PC-3 (cell line): ENCODE results near the gene ADCY10. TPM values are rescaled to one million over a fixed set of nuclear protein-coding genes. Genes with fewer than 3 reads are reported as not detected.

Experiments used
- ATAC-seq: fragments of 200-7000 bp; cut with Tn5 transposase; 2 replicates; pipeline ENCODE4 v1.9.1; 2020; ENCODE audit warnings: mild to moderate bottlenecking, moderate library complexity
- BruUV-seq: library from RNA; stranded (reverse); fragments of 400-500 nt; replicated peaks from 2 replicates; lab custom pipeline; 2021; lab: Mats Ljungman, UMichigan
- CTCF ChIA-PET: fragments of 300-600 bp; sonication (Branson Sonifier 250); formaldehyde crosslinking; loops from one replicate; lab custom pipeline; 2022; ENCODE audit warnings: antibody characterized with exemption; lab: Charles Lee
- POLR2A ChIA-PET: fragments of 300-600 bp; sonication (Branson Sonifier 250); formaldehyde crosslinking; loops from one replicate; lab custom pipeline; 2022; ENCODE audit warnings: antibody characterized with exemption; ENCODE audit not compliant: unreplicated experiment; lab: Charles Lee
- DNase-seq: peaks from one replicate; pipeline ENCODE4 v3.0.0-alpha.2; 2015
- H2AFZ ChIP-seq: fragments of 300-600 bp; sonication (generic); 2 replicates; pipeline ENCODE4 v1.6.0; 2016; ENCODE audit warnings: antibody characterized with exemption, low read length
- H3F3A ChIP-seq: fragments of 300-600 bp; sonication (generic); one replicate; pipeline ENCODE4 v1.6.0; 2017; ENCODE audit warnings: antibody characterized with exemption, low read length, control low read depth, mild to moderate bottlenecking; ENCODE audit not compliant: unreplicated experiment
- H3K27ac ChIP-seq: fragments of 300-600 bp; sonication (generic); 2 replicates; pipeline ENCODE4 v1.5.1; 2016; ENCODE audit warnings: mild to moderate bottlenecking, low read length
- H3K27me3 ChIP-seq: fragments of 300-600 bp; sonication (generic); 2 replicates; pipeline ENCODE4 v1.6.1; 2016; ENCODE audit warnings: low read length, mixed read lengths
- H3K36me3 ChIP-seq: fragments of 300-600 bp; sonication (generic); 2 replicates; pipeline ENCODE4 v1.6.1; 2016; ENCODE audit warnings: low read depth, mixed run types, low read length, mixed read lengths
- H3K4me1 ChIP-seq: fragments of 300-600 bp; sonication (generic); 2 replicates; pipeline ENCODE4 v1.5.1; 2016; ENCODE audit warnings: low read length; ENCODE audit not compliant: insufficient read depth
- H3K4me2 ChIP-seq: fragments of 300-600 bp; sonication (generic); 2 replicates; pipeline ENCODE4 v1.6.0; 2016; ENCODE audit warnings: low read length
- H3K4me3 ChIP-seq: fragments of 300-600 bp; sonication (generic); 2 replicates; pipeline ENCODE4 v1.5.1; 2016; ENCODE audit warnings: mild to moderate bottlenecking, low read length, mixed read lengths
- H3K79me2 ChIP-seq: fragments of 300-600 bp; sonication (generic); 2 replicates; pipeline ENCODE4 v1.6.1; 2017; ENCODE audit warnings: low read length, mixed read lengths
- H3K9ac ChIP-seq: fragments of 300-600 bp; sonication (generic); 2 replicates; pipeline ENCODE4 v1.6.0; 2016; ENCODE audit warnings: mild to moderate bottlenecking, low read length
- H3K9me2 ChIP-seq: fragments of 300-600 bp; sonication (generic); replicated peaks from 2 replicates; pipeline ENCODE4 v1.6.1; 2016; ENCODE audit warnings: mixed run types, low read length, mixed read lengths
- H3K9me3 ChIP-seq: fragments of 300-600 bp; sonication (generic); 2 replicates; pipeline ENCODE4 v1.6.1; 2016; ENCODE audit warnings: low read length, mixed read lengths
- H4K20me1 ChIP-seq: fragments of 300-600 bp; sonication (generic); 2 replicates; pipeline ENCODE4 v1.6.1; 2016; ENCODE audit warnings: low read length, mixed read lengths
- EZH2 ChIP-seq: fragments of 300-600 bp; sonication (generic); IDR thresholded peaks from one replicate; pipeline ENCODE4 v1.6.1; 2017; ENCODE audit warnings: antibody characterized with exemption, mild to moderate bottlenecking, low read length; ENCODE audit not compliant: unreplicated experiment
- EZH2phosphoT487 ChIP-seq: fragments of 300-600 bp; sonication (generic); IDR thresholded peaks from 2 replicates; pipeline ENCODE4 v1.6.1; 2018; ENCODE audit warnings: mild to moderate bottlenecking, antibody characterized with exemption, low read length, borderline replicate concordance
- intact Hi-C: fragments of 100-400 bp; cut with micrococcal nuclease; formaldehyde crosslinking; loops from 2 replicates; pipeline ENCODE4 v1.9.0; 2023
- total RNA-seq: library from RNA; depleted of rRNA; stranded (reverse); fragments of >200 nt; gene quantifications from 2 replicates; pipeline ENCODE4 v1.2.3, GENCODE V29; 2014
- TF ChIP-seq, protein P1 (sequence below): fragments of 300-600 bp; sonication (generic); conservative IDR thresholded peaks from 2 replicates; pipeline ENCODE4 v1.5.1; 2017; ENCODE audit warnings: antibody characterized with exemption, low read depth, mild to moderate bottlenecking, low read length

The ADCY10 gene
- total RNA-seq, 1 experiment from 2014 or later, result not detected

DNA sequence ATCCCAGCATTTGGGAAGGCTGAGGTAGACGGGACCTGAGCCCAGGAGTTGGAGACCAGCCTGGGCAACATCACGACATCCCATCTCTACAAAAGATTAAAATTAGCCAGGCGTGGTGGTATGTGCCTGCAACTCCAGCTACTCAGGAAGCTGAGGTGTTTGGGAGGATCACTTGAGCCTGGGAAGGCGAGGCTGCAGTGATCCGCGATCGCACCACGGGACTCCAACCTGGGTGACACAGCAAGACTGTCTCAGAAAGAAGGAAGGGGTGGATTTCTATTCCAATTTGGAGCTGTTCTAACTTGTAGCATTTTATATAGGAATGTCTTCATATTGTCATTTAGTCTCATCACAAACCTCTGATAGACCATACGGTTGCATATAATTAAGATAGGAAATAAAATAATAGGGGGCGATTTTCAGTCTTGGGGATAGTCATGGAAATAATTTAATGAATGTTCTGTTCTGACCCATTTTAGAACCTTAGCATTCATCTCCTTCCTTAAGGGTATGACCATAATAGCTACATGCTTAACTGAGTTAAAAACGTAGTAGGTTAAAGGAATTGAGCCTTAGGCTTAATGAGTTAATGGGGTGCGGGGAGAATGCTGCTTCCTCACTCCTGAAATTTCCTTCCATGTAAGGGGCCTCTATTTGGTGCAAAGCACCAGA is 93.1 kb downstream of the ADCY10 start:
- TF ChIP-seq, protein P1, sequence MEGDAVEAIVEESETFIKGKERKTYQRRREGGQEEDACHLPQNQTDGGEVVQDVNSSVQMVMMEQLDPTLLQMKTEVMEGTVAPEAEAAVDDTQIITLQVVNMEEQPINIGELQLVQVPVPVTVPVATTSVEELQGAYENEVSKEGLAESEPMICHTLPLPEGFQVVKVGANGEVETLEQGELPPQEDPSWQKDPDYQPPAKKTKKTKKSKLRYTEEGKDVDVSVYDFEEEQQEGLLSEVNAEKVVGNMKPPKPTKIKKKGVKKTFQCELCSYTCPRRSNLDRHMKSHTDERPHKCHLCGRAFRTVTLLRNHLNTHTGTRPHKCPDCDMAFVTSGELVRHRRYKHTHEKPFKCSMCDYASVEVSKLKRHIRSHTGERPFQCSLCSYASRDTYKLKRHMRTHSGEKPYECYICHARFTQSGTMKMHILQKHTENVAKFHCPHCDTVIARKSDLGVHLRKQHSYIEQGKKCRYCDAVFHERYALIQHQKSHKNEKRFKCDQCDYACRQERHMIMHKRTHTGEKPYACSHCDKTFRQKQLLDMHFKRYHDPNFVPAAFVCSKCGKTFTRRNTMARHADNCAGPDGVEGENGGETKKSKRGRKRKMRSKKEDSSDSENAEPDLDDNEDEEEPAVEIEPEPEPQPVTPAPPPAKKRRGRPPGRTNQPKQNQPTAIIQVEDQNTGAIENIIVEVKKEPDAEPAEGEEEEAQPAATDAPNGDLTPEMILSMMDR, result no peak
- TF ChIP-seq EZH2phosphoT487 (no peak), EZH2 (no peak)
- BruUV-seq, result TSS peak; percentile 35
- ChIA-PET CTCF (no interaction called here), POLR2A (interaction anchor here (0.8 to 1.7 kb wide), 2 partner anchors 115 to 188 kb away, joined by 3 to 7 read pairs; partner anchors contain the start of gene DCAF6)
- Histone ChIP-seq H4K20me1 (no peaks in the 10 kb centered on the region), H3K4me2 (peak overlapping the region; percentile 82), H3K9me3 (no peaks in the 10 kb centered on the region), H3K36me3 (no peaks in the 10 kb centered on the region), H3K4me1 (peaks cover 11% of the 10 kb centered on the region), H3K79me2 (no peaks in the 10 kb centered on the region), H3K9me2 (no peaks in the 10 kb centered on the region), H2AFZ (peak overlapping the region; percentile 76), H3K27me3 (no peaks in the 10 kb centered on the region), H3F3A (peaks cover 6% of the 10 kb centered on the region), H3K4me3 (peak overlapping the region; percentile 56), H3K9ac (peak overlapping the region; percentile 37), H3K27ac (peak overlapping the region; percentile 83)
- ATAC-seq, result peak; percentile 5; the same call in 1 of the 2 replicates
- DNase-seq, result no peak
- intact Hi-C loops, result loop anchor here (5.0 kb wide), 1 partner anchor 81 kb away; no protein-coding TSS in a partner anchor

DNA sequence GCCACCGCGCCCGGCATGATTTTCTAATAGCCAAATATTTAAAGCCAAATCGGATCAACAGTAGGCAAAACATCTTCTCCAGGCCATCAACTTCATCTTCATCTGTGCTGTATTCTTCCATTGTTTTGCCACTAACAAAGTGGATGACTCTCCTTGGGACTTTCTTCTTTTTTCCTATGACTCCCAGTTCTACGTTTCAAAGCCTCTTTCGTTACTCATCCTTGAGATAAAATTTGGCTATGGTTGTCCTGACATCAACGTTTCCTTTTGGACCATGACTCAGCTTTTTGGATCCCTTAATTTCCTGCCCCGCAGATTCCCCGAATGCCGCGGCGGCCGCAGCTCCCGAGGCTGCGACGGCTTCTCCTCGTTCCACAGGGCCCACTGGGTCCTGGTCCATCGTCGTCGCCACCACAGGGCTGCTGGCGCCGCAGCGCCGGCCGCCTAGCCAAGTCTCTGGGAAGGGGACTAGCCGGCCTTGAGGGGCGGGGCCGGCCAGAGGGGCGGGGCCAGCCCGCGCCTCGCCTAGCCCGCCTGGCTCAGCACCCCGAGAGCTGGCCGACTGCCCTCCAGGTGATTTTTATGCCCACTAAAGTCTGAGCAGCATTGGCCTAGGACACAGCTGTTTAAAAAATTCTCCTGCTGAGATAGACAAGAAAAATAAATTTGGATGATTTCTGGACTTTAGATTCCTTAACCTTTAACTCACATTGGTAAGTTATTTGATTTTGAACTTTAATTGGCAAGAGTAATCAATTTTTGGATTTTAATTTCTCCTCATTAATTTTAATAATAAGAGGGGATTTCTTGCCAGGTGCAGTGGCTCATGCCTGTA is 93.9 kb downstream of the ADCY10 start:
- ChIA-PET CTCF (no interaction called here), POLR2A (interaction anchor here (0.8 to 1.7 kb wide), 2 partner anchors 116 to 187 kb away, joined by 3 to 7 read pairs; partner anchors contain the start of gene DCAF6)
- Histone ChIP-seq H3K27me3 (no peaks in the 10 kb centered on the region), H3K36me3 (no peaks in the 10 kb centered on the region), H3K4me1 (peaks cover 11% of the 10 kb centered on the region), H2AFZ (peak overlapping the region; percentile 76), H3K4me2 (peak overlapping the region; percentile 82), H3K79me2 (no peaks in the 10 kb centered on the region), H4K20me1 (no peaks in the 10 kb centered on the region), H3K9ac (peak overlapping the region; percentile 37), H3F3A (peaks cover 6% of the 10 kb centered on the region), H3K4me3 (peak overlapping the region; percentile 56), H3K27ac (peak overlapping the region; percentile 83), H3K9me2 (no peaks in the 10 kb centered on the region), H3K9me3 (no peaks in the 10 kb centered on the region)
- ATAC-seq (peak; percentile 99), DNase-seq (peak; percentile 93)
- intact Hi-C loops, result loop anchor here (5.0 kb wide), 2 partner anchors 82 to 262 kb away; no protein-coding TSS in a partner anchor
- BruUV-seq, result TSS peak; percentile 88
- TF ChIP-seq EZH2 (no peak), EZH2phosphoT487 (no peak)
- TF ChIP-seq, protein P1, result no peak
